Neural cell (in vitro differentiated cells): ENCODE data around the gene LSM12.

Source experiments
- POLR2AphosphoS5 ChIP-seq: IDR thresholded peaks from 2 replicates; pipeline ENCODE4 v1.6.1; 2012
- TAF1 ChIP-seq: IDR thresholded peaks from 2 replicates; pipeline ENCODE4 v1.6.1; 2012; ENCODE audit warnings: low read depth
- TF ChIP-seq, protein P1 (sequence below): fragments of 450-650 bp; IDR thresholded peaks from 2 replicates; pipeline ENCODE4 v1.5.1; 2014; ENCODE audit warnings: antibody characterized with exemption, mild to moderate bottlenecking, moderate library complexity; ENCODE audit not compliant: poor library complexity, severe bottlenecking

DNA sequence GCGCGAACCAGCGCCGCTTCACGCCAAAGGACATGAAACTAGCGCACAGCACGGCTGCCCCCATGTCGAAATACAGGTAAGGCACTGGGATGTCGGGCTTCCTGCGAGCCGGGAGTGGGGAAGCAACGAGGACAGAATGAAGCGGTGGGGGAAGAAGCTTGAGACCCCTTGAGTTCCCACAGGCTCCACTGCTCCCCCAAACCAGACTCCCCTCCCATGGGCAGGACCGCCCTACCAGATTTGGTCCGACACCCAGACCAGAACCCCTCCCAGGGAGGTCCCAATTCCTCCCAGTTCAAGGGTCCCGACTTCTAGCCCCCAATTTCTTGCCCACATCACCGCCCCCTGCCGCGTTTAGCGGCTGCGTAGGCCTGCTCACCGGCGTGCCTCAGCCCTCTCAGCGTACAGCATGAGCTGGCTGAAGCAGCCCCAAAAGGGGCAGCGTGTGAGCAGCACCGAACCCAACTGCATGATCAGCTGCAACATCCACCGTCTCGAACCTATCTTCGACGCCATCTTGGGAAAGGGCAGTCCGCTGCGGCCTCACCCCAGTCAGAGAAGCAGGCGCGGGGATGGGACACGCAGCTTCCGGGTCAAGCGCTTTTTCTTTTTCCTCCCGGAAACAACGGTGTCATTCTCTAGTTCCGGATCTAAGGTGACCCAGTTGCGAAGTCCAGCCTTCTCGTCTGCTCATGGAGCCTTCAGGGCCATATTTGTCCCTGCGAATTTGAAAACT, 51.9 kb downstream of the LSM12 start, which contains the start of gene TMEM101:
- TF ChIP-seq, protein P1, sequence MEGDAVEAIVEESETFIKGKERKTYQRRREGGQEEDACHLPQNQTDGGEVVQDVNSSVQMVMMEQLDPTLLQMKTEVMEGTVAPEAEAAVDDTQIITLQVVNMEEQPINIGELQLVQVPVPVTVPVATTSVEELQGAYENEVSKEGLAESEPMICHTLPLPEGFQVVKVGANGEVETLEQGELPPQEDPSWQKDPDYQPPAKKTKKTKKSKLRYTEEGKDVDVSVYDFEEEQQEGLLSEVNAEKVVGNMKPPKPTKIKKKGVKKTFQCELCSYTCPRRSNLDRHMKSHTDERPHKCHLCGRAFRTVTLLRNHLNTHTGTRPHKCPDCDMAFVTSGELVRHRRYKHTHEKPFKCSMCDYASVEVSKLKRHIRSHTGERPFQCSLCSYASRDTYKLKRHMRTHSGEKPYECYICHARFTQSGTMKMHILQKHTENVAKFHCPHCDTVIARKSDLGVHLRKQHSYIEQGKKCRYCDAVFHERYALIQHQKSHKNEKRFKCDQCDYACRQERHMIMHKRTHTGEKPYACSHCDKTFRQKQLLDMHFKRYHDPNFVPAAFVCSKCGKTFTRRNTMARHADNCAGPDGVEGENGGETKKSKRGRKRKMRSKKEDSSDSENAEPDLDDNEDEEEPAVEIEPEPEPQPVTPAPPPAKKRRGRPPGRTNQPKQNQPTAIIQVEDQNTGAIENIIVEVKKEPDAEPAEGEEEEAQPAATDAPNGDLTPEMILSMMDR: peak; percentile 28
- TF ChIP-seq POLR2AphosphoS5 (peak; percentile 92), TAF1 (peak; percentile 79)
